HL-60/S4 (cell line): ENCODE data around the gene LHCGR.
"Not testable (repeated sequence)": the region's sequence is repeated elsewhere in the genome, so short reads cannot be mapped to it uniquely, and the experiment has no call there.

Experiments used
- in situ Hi-C: fragments of 300-500 bp; cut with MboI; formaldehyde crosslinking; loops from 2 replicates; pipeline ENCODE4 v1.14.3; 2022; ENCODE audit warnings: low sequenced_read_pairs

LHCGR gene

GRCh38 chr2:48749291-48750127, 6.0 kb downstream of the LHCGR start:
- in situ Hi-C loops = no loop called here

GRCh38 chr2:48747319-48747718, 8.2 kb downstream of the LHCGR start:
- in situ Hi-C loops = no loop called here

GRCh38 chr2:48739236-48739635, 16.3 kb downstream of the LHCGR start:
- in situ Hi-C loops = not testable (repeated sequence)

GRCh38 chr2:48738806-48739205, 16.7 kb downstream of the LHCGR start:
- in situ Hi-C loops = no loop called here

- in situ Hi-C loops = no loop called here
These were observed 19.3 kb downstream of the LHCGR start for GRCh38 chr2:48736251-48736650.

- in situ Hi-C loops = no loop called here
These were observed 20.8 kb downstream of the LHCGR start for GRCh38 chr2:48734576-48735303.

- in situ Hi-C loops = no loop called here
These were observed 22.4 kb downstream of the LHCGR start for GRCh38 chr2:48733067-48733503.

- in situ Hi-C loops = no loop called here
These were observed 26.7 kb downstream of the LHCGR start for GRCh38 chr2:48728840-48729239.

GRCh38 chr2:48728295-48728694, 27.2 kb downstream of the LHCGR start:
- in situ Hi-C loops = no loop called here

- in situ Hi-C loops = no loop called here
These were observed 28.0 kb downstream of the LHCGR start for GRCh38 chr2:48727560-48727959.

- in situ Hi-C loops = no loop called here
These were observed 29.6 kb downstream of the LHCGR start for GRCh38 chr2:48725696-48726494.

GRCh38 chr2:48724278-48724677, 31.2 kb downstream of the LHCGR start:
- in situ Hi-C loops = no loop called here

GRCh38 chr2:48723129-48723528, 32.4 kb downstream of the LHCGR start:
- in situ Hi-C loops = no loop called here

GRCh38 chr2:48722391-48722790, 33.1 kb downstream of the LHCGR start:
- in situ Hi-C loops = no loop called here

- in situ Hi-C loops = no loop called here
These were observed 34.4 kb downstream of the LHCGR start for GRCh38 chr2:48721158-48721557.

- in situ Hi-C loops = no loop called here
These were observed 35.9 kb downstream of the LHCGR start for GRCh38 chr2:48719480-48720177.

- in situ Hi-C loops = no loop called here
These were observed 37.7 kb downstream of the LHCGR start for GRCh38 chr2:48717846-48718245.

GRCh38 chr2:48715956-48716355, 39.6 kb downstream of the LHCGR start:
- in situ Hi-C loops = no loop called here

GRCh38 chr2:48715042-48715899, 40.3 kb downstream of the LHCGR start:
- in situ Hi-C loops = no loop called here

GRCh38 chr2:48714245-48714644, 41.3 kb downstream of the LHCGR start:
- in situ Hi-C loops = no loop called here
